Progenitor cell of endocrine pancreas (in vitro differentiated cells): ENCODE results near the gene SIRT3. TPM values are rescaled to one million over a fixed set of nuclear protein-coding genes. Genes with fewer than 3 reads are reported as not detected.
"Not testable (repeated sequence)": the region's sequence is repeated elsewhere in the genome, so short reads cannot be mapped to it uniquely, and the experiment has no call there.

ENCODE experiments used
- DNase-seq: peaks from one replicate; pipeline ENCODE4 v3.0.0; 2021; ENCODE audit warnings: low spot score; ENCODE audit not compliant: unreplicated experiment
- H3K27ac Mint-ChIP-seq: 2 replicates; pipeline ENCODE4 v1.8.0; 2021; ENCODE audit warnings: mild to moderate bottlenecking, moderate library complexity, mixed read lengths
- H3K27me3 Mint-ChIP-seq: 2 replicates; pipeline ENCODE4 v1.8.0; 2021; ENCODE audit warnings: mixed read lengths
- H3K36me3 Mint-ChIP-seq: 2 replicates; pipeline ENCODE4 v1.8.0; 2022; ENCODE audit warnings: mixed read lengths; ENCODE audit not compliant: insufficient read depth
- H3K4me1 Mint-ChIP-seq: 2 replicates; pipeline ENCODE4 v1.8.0; 2021; ENCODE audit warnings: low read depth, mixed read lengths
- H3K4me3 Mint-ChIP-seq: 2 replicates; pipeline ENCODE4 v1.8.0; 2021; ENCODE audit warnings: low read depth, mild to moderate bottlenecking, moderate library complexity, mixed read lengths
- H3K9me3 Mint-ChIP-seq: 2 replicates; pipeline ENCODE4 v1.8.0; 2021; ENCODE audit warnings: low read depth, mixed read lengths
- CTCF ChIP-seq: fragments of 200-600 bp; sonication (generic); IDR thresholded peaks from one replicate; pipeline ENCODE4 v1.5.0; 2021; ENCODE audit warnings: antibody characterized with exemption, mild to moderate bottlenecking; ENCODE audit not compliant: unreplicated experiment
- total RNA-seq: library from RNA; stranded (reverse); gene quantifications from 2 replicates; pipeline ENCODE4 v1.2.1, GENCODE V29; 2021

SIRT3 gene
- total RNA-seq, 1 donor from 2014 or later, result 27.0 TPM

- peaks cover 3% of the 10 kb centered on the region for H3K36me3 Mint-ChIP-seq
Measured at GRCh38 chr11:221998-222789, 13.9 kb downstream of the SIRT3 start.

GRCh38 chr11:221539-221938 is 14.6 kb downstream of the SIRT3 start:
- Mint-ChIP-seq H3K27ac (no peak overlapping the region), H3K9me3 (no peaks in the 10 kb centered on the region), H3K4me1 (no peaks in the 10 kb centered on the region), H3K4me3 (no peak overlapping the region), H3K27me3 (no peaks in the 10 kb centered on the region), H3K36me3 (peaks cover 3% of the 10 kb centered on the region)
- DNase-seq, result no peak
- TF ChIP-seq CTCF, result no peak

More at GRCh38 chr11:221998-222789, 13.9 kb downstream of the SIRT3 start:
- Mint-ChIP-seq H3K4me3 (no peak overlapping the region), H3K27me3 (no peaks in the 10 kb centered on the region), H3K9me3 (no peaks in the 10 kb centered on the region), H3K27ac (no peak overlapping the region), H3K4me1 (no peaks in the 10 kb centered on the region)
- no peak for TF ChIP-seq CTCF
- DNase-seq, result no peak

GRCh38 chr11:220641-221215 is 15.4 kb downstream of the SIRT3 start:
- not testable (repeated sequence) for H3K27me3 Mint-ChIP-seq, H3K4me3 Mint-ChIP-seq, H3K27ac Mint-ChIP-seq, H3K36me3 Mint-ChIP-seq, H3K9me3 Mint-ChIP-seq, DNase-seq, H3K4me1 Mint-ChIP-seq

GRCh38 chr11:218815-219593 is 17.1 kb downstream of the SIRT3 start:
- peaks cover 5% of the 10 kb centered on the region for H3K36me3 Mint-ChIP-seq
- H3K27ac Mint-ChIP-seq, result peak overlapping the region; percentile 50
- no peak for DNase-seq
- H3K4me3 Mint-ChIP-seq, result no peak overlapping the region
- no peaks in the 10 kb centered on the region for H3K27me3 Mint-ChIP-seq
- TF ChIP-seq CTCF, result no peak
- H3K9me3 Mint-ChIP-seq, result no peaks in the 10 kb centered on the region
- H3K4me1 Mint-ChIP-seq, result peaks cover 1% of the 10 kb centered on the region

- H3K27ac Mint-ChIP-seq, result no peak overlapping the region
- no peak overlapping the region for H3K4me3 Mint-ChIP-seq
- peaks cover 1% of the 10 kb centered on the region for H3K4me1 Mint-ChIP-seq
- H3K9me3 Mint-ChIP-seq, result no peaks in the 10 kb centered on the region
- peaks cover 9% of the 10 kb centered on the region for H3K36me3 Mint-ChIP-seq
- no peak for DNase-seq
- H3K27me3 Mint-ChIP-seq, result no peaks in the 10 kb centered on the region
- TF ChIP-seq CTCF, result no peak
Measured at GRCh38 chr11:217704-218103, 18.4 kb downstream of the SIRT3 start.
